Activated CD8-positive, alpha-beta memory T cell treated with anti-CD3 and anti-CD28 coated beads, Interleukin-2, amount 50 U/mL, for 48 hours (primary cell): ENCODE results near the gene NRXN3.
A peak's percentile ranks its signal among the peaks of the same experiment; 100 is the strongest.

Experiments
- DNase-seq: peaks from one replicate; pipeline ENCODE4 v3.0.0-alpha.2; 2020

NRXN3 gene

DNA sequence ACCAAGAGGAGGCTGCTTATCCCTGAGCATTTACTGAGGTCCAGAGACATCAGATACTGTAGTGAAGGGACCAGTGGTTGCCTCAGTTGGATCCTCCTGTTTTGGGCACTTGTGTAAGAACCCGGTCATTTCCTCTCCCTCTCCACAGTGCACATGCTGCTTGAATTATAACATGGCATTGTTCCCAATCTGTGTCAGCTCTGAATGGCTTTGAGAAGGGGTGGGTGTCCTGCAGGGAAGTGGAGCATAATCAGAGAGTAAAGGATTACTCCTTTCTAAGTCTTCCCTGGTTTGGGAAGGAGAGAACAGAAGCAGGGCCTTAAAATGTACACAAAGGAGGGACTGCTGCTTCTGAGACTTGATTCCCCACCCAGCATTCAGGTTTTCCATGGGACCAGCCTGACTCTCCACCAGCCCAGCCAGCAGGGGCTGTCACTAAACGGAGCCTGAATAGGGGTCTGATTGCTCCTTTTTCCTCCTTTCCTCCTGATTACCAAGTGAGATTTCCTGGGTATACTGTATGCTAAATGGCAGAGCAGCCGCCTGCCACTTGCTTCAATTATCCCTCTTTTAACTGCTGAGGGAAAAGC, 78.4 kb downstream of the NRXN3 start:
- no peak for DNase-seq

DNA sequence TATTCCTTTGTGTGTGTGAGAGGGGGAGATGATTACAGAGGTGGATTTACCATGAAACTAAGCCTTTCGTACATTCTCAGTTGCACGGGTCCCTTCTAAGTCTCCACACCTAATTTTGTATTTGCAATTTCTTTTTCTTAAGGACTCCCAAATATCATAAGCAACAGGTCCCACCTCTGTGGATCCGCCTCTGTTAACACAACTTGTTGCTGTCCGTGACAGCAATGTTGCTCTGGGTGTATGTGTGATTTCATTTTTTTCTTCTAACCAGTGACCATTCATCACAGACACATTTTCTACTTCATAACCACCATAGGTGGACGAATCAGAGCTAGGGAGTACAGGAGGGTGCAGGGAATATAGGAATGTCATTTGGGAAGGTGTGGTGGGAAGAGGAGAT, 81.1 kb downstream of the NRXN3 start:
- no peak for DNase-seq

DNA sequence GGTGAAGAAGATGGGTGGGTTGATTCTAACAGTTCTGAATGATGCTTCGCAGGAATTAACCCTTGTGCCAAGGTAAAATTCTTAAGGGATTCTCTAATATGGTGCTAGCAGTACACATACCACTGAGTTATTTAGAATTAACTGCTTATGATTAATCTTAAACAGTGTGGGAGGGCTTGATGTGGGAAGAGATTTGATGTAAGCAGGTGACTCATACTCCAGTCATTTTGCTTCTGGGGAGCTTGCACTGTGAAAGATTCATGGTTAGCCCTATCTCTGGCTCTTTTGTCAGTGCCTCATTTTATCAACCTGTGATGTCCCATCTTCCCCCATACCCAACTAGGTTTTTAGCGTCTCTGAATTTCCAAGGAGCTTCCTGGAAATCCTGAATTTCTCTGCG, 83.8 kb downstream of the NRXN3 start:
- DNase-seq = no peak

DNA sequence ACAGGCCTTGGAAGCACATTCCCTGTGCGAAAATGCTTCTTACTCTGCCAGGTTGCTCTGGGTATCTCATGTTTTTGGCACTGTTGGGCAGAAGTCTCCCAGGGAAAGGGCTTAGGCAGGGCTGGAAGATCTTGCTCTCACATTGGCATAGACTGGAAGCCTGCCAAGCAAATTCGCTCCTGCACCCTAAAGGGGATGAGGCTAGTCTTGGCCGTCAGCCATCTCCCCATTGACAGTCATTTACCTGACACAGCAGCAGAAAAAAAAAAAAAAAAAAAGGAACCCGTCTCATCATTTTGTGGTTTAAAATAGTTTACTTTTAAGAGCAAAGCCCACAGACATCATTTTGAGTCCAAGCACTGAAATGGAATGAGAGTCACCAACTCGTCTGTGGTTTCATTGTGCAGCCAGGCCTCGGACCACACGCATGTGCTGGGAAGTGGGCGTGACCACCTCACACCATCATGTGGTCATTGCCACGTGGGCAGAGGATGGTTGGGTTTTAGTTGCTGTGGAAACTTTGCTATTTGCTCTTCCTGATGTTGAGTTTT, 84.8 kb downstream of the NRXN3 start:
- DNase-seq = peak; percentile 71

DNA sequence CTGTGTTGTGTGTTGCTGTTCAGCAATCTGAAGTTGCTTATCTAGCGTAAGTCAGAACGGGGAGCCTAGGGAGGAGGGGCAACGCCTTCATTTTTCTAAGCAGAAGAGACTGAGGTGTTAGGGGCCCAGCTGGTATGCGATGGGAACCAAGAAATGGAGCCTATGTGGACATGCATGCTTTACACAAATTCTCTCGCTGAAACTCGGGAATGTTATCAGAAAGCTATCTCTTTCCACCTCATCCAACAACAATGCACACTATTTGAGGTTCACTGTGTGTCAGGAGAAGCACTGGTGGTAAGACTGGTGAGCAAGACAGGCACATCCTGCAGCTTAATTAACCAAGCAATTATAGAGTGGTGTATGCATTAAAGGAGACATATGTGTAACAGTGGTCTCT, 89.7 kb downstream of the NRXN3 start:
- no peak for DNase-seq

DNA sequence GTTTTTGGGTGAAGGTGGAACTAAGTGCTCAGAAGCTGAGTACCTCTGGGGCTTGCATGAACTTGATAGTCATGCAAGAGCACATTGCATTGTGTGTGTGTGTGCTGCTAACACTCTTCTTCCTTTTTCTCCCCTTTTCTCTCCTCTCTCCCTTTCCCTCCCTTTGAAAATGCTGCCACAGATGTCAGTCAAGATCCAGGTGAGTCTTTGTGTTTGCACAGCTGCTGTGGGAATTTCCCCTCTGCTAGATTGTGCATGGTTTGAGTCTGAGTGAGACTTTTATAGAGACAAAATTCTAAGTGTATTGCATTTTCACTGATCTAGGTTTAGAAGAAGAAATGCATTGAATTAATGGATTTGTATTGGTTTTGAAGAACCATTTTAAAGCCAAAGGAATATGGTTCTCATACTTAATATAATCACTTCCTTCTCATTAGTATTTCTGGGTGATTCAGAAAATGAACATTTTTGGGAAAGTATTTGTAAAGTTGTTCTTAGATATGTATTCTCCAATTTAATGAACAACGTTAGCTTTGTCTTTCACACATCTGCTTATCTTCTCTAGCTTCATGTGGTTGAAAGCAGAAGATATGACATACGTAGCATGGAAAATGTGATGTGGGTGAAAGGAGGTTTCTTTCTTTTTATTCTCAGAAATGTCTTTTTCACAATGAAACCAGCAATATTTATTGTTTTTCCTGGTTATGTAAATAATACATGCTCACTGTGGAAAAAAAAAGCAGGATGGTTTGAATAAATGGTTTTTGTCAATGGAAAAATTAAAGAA, 108.5 kb downstream of the NRXN3 start:
- DNase-seq = no peak

DNA sequence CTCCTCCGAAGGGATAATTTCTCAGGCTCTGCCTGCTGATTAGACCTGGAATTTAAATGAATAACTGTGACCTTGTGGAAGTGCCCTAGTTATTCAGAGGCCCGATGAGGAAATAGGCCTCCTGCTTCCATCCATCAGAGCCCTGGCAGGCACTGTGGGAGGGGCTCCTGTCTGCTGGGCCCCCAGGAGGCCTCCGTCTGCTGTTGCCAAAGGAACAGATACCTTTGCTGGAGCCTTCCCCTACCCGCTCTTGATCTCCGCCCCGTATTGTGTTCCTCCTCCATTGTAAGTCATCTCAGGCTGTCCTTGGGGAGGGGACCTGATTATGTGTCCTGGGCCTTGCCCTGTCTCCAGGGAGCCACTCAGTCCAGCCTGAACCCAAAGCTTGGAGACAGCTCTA, 112.3 kb downstream of the NRXN3 start:
- no peak for DNase-seq

DNA sequence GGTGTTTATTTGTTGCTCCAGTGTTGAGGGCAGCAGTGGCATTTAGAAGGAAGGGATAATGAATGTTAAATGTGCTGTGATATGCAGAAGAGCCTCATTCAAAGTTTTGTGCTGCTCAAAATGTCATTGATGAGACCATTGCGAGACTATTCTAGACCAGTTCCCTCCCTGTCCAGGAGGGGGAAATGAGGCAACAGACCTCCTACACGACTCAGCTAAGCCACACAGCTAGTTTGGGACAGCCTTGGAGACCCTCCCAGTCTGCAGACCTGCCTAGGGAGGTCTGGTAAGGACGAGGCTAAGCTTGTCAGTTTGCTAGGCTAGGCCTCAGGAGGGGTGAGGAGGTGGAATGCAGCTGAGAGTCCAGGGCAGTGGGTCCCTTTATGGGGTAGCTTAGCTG, 116.0 kb downstream of the NRXN3 start:
- no peak for DNase-seq

DNA sequence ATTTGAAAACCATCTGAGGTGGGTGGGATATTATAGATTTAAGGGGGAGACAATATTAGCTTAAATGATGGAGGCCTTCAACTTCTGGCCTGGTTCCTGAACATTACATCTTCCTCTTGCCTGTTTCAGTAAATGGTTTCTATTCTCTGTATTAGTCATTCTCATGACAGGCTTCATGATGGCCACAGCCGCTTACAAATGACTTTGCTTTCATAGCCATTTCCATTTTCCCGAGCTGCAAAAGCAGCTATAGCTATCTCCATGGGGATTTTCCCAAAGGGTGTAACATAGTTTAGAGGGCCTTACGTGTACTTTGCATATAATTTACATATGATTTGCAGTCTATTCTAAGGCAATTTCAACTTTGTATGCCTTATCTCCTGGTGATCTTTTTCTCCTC, 121.8 kb downstream of the NRXN3 start:
- DNase-seq = no peak

DNA sequence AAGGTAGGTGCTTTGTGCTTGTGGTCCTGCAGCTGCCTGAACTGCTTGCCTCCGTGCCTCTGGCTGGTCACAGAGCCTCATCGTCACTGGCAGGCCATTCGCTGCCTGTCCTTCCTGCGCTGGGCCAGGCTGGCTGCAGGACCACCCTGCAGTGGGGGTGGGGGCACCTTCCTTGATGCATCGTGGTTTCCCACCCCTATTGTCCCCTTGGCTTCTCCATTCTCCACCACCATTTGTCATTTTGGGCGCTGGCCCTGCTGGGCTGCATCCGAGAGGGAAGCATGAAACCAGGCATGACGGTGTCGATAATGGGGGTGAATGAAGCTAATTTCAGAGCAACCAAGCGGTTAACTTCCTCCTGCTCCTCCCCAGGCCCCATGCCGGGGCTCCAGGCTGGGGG, 127.7 kb downstream of the NRXN3 start:
- DNase-seq = no peak

DNA sequence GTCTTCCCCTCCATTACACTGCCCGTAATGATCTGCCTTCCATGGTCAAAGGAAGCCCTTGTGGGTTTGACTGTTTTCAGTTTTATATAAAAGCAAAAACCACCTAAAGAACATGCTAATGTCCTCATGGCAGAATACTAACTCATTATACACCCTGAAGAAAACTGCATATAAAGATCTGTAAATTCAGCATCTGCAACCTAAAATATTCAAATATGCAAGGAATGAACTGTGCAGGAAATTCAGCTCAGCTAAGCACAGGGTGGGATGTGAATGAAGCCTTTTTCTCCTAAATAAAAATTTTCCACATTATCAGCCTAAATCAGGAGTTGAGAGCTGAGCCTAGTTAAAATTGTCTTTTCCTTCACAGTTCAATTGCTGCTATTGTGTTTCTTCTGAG, 128.1 kb downstream of the NRXN3 start:
- DNase-seq = no peak

DNA sequence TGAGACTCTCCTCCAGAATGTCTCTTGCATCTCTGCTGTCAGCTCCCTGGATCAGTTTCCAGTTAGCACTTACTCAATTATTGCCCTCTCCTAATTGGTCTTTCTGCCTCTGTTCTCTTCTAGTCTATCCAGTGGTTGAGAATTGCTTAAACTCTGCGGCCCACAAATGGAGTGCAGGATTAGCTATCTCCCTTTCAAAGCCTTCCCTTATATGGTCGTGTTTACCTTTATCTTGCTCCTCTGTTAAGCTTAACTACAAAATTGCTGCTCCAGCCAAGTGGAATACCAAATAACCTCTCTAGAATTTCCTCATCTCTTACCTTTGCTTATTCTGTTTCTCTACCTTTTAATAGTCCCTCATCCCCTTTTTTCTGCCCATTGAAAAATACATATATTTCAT, 132.7 kb downstream of the NRXN3 start:
- DNase-seq = no peak

DNA sequence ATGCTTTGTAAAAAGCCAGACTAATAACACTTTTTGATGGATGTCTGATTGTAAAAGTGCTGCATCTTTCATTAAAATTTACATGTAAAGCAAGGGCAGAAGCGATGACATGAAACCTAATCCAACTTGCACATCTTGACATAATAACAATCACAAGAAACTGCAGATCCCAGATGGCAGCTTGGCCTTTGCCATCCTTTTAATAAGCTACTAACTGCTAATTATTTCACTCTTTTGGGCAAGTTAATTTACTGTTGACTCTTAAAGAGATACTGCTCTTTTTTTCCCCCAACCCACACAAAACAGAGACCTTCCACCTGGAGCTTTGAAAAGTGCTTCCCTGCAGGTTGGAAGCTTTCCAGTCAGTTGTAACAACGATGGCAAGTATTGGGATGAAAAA, 137.5 kb downstream of the NRXN3 start:
- DNase-seq = no peak

DNA sequence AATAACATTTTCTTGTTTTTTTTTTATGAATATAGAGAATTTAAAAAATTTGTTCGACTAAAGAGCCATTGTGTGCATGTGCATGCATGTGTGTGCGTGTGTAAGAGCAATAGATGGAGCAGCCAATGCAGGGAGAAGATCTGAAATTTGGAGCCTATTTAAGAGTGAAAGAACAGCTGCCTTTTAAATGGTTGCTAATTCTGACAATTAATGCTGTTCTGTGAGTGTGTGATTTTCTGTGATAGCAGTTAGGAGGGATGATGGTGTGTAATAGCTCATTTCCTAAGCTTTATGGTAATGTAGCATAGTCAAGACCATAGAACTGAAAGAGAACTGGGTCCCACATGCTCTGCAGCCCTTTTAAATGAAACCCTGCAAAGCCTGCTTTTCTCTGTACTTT, 137.9 kb downstream of the NRXN3 start:
- DNase-seq = no peak

DNA sequence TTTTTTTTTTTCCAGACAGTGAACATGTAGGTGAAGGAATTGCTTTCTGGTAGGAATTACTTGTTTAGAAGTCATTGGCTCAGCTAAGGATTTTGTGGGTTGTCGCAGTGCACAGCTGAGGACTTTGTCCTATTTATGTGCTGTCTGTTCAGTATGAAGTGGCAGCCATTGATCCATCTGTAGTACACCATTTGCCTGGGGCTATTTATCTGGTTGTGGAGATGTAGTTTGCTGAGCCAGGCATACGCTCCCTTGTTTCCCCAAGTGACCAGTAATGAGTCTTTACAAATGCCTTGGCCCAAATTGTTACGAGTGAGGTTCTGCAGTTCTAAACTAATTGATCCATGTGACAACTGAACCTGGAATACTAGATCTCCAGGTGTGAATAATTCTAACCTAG, 140.1 kb downstream of the NRXN3 start:
- no peak for DNase-seq

DNA sequence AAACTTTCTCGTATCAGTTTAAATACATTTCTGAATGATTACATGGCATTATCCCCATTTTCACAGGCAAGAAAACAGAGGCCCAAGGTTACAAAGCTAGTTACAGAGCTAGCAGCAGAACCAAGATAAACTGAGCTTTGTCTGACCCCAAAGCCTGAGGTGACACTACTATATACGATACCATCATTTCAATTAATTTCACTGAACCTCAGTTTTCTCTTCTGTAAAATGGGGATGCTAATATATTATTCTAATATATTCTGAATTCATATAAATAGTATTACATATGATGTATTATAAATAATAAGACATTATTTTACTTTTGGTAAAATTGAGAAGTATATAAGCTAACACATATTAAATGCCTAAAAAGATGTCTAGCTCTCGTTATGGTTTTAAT, 143.3 kb downstream of the NRXN3 start:
- DNase-seq = no peak

DNA sequence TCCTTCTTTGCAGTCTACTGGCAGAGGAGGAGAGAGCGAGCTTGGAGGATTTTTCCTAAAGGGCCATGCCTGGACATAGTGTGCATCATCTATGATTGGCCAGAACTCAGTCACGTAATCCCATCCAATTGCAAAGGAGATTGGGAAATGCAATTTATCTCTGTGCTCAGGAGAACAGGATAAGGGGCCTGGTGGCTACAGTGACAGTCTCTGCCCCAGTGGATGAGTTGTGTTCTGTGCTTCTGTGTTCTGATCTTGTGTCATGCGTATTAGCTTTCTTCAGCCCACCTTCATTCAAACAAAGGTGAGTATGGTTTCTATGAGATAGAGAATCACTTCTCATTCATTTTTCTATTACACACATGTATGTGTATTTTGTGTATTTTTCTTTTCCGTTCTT, 144.3 kb downstream of the NRXN3 start:
- DNase-seq = no peak

DNA sequence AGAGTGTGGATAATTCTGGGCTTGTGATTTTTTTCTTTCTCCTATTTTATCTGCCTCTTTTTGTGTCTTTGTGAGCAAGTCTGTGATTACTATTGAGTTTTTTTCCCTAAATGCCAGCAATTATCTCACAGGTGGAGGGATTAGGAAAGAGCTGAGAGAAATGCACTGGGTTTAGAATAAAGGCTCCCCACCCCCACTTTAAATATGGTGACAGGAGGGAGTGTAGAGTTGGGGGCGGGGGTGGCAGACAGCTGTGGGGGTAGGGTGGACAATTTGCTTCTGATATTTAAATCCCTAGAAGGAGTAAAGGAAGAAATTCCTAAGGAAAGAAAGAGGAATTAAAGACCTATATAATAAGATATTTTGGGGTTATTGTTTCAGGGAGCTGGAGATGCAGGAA, 145.9 kb downstream of the NRXN3 start:
- DNase-seq = no peak

DNA sequence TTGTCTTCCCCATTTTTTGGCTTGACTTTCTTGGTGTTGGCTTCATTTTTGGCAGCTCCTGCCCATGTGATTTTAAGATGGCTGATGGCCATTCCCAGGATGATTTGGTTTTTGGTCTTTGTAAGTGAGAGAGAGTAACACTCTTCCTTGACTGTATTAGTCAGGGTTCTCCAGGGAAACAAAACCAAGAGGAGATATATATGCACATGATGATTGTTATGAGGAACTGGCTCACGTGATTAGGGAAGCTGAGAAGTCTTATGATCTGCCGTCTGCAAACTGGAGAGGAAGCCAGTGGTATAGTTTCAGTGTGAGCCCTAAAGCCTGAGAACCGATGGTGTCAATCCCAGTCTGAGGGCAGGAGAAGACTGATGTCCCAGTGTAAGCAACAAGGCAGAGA, 146.6 kb downstream of the NRXN3 start:
- DNase-seq = no peak

DNA sequence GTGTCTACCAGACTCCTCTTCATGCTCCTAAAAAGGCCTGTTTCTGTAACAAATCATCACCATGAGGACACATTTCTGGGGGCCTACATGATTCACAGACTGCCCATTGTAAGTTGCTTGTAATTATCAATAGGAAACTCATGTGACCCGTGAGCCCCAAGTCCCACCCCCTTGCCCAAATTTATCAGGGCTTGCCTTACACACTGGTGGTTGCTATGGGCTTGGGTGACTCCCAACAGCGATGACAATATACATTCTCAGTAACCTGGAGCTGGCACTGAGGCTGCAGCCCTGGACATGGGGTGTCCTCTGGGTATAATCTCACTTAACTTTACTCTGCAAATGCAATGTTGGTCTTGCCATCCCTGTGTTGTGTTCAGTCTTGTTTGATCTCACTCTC, 149.2 kb downstream of the NRXN3 start:
- DNase-seq = no peak

DNA sequence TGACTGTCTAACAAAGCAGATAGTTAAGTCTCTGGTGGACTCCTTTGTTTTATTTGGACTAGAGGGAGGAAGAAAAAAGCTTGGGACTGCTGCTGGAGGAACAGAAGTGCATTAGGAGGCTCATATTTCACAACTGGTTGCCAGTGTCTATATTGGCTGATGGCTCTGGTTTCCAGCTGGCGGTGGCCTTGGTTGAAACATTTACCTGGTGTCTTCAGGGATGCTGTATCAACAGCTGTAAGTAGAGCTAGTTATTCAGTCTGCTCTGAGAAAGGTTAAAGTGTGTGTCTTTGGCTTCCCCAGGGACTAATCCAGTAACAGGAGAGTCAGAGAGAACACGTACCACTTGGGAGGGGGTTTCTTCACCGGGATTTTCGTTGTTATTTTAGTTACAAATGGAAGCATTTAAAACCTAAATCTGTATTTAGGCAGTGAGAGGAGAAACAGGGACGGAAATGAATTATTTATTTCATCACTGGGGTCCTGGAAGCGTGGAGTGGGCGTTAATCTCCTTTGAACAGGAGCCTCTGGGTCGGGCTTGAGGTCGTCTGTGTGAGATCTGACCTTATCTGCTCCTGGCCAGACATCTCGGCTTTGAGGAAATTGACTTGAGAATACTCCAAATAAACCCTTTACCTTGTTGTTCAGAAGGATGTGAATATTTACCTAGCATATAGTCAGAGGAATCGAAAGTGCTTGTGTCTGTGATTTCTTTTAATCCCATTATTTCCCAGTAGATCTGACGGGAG, 149.9 kb downstream of the NRXN3 start:
- DNase-seq = no peak

DNA sequence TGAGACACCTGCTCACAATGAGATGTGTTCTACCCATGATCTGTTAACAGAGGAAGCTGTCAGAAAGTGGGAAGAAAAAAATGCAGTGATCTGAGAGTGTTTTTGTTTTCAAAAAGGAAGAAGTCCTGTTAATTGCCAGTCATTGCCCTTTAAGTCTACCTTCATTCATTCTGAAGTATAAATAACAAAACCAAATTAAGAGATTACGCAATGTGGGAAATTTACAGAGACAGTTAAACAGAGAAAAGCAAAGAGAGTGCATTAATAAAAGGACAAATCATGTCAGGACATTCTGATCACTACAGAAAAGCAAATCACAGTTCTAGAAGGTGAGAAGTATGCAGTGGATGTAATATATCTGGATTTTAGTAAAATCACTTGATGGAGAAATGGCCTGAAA, 154.2 kb downstream of the NRXN3 start:
- DNase-seq = no peak

DNA sequence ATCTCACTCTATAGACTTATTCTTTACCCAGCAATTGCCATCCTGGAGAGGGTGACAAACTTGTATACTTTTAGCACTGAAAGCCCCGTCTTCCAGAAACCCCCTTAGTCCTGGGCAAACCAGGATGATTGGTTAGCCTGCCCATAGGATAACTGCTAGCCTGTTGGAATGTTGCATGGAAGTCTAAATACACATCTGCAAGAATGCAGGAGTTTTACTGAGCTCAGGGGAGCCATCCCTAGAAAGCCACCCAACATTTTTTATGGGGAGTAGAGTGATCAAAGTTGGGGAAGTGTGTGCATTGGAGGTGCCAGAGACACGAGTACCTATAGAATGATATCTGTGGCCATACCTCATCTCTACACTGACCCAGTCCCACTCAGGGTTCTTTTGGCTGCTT, 155.7 kb downstream of the NRXN3 start:
- DNase-seq = no peak
